Measurements from ENCODE around the gene RUBCN.
A peak's percentile ranks its signal among the peaks of the same experiment; 100 is the strongest.

RUBCN gene

DNA sequence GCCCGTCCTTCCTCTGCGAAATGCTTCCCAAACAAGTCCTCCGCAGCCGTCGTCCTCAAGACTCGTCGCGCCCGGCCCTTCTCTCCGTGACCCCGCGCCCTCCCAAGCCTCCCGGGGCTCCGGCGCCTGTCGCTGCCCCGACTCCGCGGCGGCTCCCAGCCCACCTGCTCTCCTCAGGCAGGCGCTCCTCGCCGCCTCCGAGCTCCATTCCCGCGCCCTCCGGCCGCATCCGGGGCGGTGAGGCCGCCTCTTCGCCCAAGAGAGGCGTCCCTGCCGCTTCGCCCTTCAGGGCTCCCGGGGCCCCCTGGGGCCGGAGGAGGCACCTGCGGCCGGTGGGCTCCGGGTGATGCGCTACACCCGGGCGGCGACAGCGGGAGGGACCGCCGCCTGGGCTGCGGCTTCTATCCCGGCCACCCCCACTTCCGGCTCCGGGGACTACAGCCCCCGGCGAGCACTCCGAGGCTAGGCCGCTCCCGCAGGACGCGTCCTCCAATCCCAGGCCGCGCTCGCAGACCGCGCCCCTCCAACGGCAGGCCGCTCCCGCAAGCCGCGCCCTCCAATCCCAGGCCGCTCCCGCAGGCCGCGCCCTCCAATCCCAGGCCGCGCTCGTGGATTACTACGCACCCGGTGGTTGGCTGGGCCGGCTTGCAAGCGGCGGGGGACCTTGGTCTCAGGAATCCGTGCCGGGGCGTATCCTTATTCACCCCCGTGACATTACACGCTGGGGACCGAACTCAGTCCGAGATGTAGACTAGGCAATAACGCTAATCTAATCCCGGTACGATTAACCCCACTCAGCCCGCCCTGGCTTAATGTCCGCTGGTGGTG is at the start of gene RUBCN (continued):
- TF ChIP-seq ZNF416 (tag by site-specific recombination; IDR thresholded peaks at IDR 0.05): no peak
- TF ChIP-seq ZNF223 (tag by site-specific recombination; IDR thresholded peaks at IDR 0.05): no peak
- no peak for TF ChIP-seq BCL11A (tag by site-specific recombination; IDR thresholded peaks at IDR 0.05; ENCODE audit: low read depth)
- TF ChIP-seq ZNF391 (tag by site-specific recombination; IDR thresholded peaks at IDR 0.05; ENCODE audit: borderline replicate concordance, low read depth): no peak
- TF ChIP-seq ZNF202 (tag by site-specific recombination; IDR thresholded peaks at IDR 0.05; ENCODE audit: borderline replicate concordance): no peak
- TF ChIP-seq, protein P1, sequence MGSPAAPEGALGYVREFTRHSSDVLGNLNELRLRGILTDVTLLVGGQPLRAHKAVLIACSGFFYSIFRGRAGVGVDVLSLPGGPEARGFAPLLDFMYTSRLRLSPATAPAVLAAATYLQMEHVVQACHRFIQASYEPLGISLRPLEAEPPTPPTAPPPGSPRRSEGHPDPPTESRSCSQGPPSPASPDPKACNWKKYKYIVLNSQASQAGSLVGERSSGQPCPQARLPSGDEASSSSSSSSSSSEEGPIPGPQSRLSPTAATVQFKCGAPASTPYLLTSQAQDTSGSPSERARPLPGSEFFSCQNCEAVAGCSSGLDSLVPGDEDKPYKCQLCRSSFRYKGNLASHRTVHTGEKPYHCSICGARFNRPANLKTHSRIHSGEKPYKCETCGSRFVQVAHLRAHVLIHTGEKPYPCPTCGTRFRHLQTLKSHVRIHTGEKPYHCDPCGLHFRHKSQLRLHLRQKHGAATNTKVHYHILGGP (tag by site-specific recombination; IDR thresholded peaks at IDR 0.05): no peak
- TF ChIP-seq YY1 (tag by site-specific recombination; IDR thresholded peaks at IDR 0.05): no peak
- TF ChIP-seq, protein P2, sequence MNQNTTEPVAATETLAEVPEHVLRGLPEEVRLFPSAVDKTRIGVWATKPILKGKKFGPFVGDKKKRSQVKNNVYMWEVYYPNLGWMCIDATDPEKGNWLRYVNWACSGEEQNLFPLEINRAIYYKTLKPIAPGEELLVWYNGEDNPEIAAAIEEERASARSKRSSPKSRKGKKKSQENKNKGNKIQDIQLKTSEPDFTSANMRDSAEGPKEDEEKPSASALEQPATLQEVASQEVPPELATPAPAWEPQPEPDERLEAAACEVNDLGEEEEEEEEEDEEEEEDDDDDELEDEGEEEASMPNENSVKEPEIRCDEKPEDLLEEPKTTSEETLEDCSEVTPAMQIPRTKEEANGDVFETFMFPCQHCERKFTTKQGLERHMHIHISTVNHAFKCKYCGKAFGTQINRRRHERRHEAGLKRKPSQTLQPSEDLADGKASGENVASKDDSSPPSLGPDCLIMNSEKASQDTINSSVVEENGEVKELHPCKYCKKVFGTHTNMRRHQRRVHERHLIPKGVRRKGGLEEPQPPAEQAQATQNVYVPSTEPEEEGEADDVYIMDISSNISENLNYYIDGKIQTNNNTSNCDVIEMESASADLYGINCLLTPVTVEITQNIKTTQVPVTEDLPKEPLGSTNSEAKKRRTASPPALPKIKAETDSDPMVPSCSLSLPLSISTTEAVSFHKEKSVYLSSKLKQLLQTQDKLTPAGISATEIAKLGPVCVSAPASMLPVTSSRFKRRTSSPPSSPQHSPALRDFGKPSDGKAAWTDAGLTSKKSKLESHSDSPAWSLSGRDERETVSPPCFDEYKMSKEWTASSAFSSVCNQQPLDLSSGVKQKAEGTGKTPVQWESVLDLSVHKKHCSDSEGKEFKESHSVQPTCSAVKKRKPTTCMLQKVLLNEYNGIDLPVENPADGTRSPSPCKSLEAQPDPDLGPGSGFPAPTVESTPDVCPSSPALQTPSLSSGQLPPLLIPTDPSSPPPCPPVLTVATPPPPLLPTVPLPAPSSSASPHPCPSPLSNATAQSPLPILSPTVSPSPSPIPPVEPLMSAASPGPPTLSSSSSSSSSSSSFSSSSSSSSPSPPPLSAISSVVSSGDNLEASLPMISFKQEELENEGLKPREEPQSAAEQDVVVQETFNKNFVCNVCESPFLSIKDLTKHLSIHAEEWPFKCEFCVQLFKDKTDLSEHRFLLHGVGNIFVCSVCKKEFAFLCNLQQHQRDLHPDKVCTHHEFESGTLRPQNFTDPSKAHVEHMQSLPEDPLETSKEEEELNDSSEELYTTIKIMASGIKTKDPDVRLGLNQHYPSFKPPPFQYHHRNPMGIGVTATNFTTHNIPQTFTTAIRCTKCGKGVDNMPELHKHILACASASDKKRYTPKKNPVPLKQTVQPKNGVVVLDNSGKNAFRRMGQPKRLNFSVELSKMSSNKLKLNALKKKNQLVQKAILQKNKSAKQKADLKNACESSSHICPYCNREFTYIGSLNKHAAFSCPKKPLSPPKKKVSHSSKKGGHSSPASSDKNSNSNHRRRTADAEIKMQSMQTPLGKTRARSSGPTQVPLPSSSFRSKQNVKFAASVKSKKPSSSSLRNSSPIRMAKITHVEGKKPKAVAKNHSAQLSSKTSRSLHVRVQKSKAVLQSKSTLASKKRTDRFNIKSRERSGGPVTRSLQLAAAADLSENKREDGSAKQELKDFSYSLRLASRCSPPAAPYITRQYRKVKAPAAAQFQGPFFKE (tag by site-specific recombination; IDR thresholded peaks at IDR 0.05; ENCODE audit: borderline replicate concordance): no peak
- no peak for TF ChIP-seq SCRT2 (tag by site-specific recombination; IDR thresholded peaks at IDR 0.05)
- no peak for TF ChIP-seq ZNF621 (tag by site-specific recombination; IDR thresholded peaks at IDR 0.05)
- no peak for TF ChIP-seq ZNF707 (tag by site-specific recombination; IDR thresholded peaks at IDR 0.05)
- no peak for TF ChIP-seq ZNF777 (tag by site-specific recombination; IDR thresholded peaks at IDR 0.05; ENCODE audit: borderline replicate concordance)
- TF ChIP-seq, protein P3, sequence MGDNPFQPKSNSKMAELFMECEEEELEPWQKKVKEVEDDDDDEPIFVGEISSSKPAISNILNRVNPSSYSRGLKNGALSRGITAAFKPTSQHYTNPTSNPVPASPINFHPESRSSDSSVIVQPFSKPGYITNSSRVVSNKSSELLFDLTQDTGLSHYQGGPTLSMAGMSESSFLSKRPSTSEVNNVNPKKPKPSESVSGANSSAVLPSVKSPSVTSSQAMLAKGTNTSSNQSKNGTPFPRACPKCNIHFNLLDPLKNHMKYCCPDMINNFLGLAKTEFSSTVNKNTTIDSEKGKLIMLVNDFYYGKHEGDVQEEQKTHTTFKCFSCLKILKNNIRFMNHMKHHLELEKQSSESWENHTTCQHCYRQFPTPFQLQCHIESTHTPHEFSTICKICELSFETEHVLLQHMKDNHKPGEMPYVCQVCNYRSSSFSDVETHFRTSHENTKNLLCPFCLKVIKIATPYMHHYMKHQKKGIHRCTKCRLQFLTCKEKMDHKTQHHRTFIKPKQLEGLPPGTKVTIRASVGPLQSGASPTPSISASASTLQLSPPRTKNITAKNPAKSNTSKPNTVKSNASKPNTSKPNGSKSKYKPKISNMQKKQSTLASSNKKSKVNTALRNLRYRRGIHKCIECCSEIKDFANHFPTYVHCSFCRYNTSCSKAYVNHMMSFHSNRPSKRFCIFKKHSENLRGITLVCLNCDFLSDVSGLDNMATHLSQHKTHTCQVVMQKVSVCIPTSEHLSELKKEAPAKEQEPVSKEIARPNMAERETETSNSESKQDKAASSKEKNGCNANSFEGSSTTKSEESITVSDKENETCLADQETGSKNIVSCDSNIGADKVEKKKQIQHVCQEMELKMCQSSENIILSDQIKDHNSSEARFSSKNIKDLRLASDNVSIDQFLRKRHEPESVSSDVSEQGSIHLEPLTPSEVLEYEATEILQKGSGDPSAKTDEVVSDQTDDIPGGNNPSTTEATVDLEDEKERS (tag by site-specific recombination; IDR thresholded peaks at IDR 0.05): no peak
- peak; percentile 75; the same call in 1 of the 2 replicates for TF ChIP-seq GLIS2 (tag by site-specific recombination; IDR thresholded peaks at IDR 0.05)
- TF ChIP-seq, protein P4, sequence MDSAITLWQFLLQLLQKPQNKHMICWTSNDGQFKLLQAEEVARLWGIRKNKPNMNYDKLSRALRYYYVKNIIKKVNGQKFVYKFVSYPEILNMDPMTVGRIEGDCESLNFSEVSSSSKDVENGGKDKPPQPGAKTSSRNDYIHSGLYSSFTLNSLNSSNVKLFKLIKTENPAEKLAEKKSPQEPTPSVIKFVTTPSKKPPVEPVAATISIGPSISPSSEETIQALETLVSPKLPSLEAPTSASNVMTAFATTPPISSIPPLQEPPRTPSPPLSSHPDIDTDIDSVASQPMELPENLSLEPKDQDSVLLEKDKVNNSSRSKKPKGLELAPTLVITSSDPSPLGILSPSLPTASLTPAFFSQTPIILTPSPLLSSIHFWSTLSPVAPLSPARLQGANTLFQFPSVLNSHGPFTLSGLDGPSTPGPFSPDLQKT (IDR thresholded peaks at IDR 0.05; ENCODE audit: borderline replicate concordance, low read depth, low read length): peak; percentile 89
- no peak for TF ChIP-seq GLI2 (tag by site-specific recombination; IDR thresholded peaks at IDR 0.05; ENCODE audit: borderline replicate concordance, low read depth)
- no peak for TF ChIP-seq ZNF521 (tag by site-specific recombination; IDR thresholded peaks at IDR 0.05)
- TF ChIP-seq, protein P5, sequence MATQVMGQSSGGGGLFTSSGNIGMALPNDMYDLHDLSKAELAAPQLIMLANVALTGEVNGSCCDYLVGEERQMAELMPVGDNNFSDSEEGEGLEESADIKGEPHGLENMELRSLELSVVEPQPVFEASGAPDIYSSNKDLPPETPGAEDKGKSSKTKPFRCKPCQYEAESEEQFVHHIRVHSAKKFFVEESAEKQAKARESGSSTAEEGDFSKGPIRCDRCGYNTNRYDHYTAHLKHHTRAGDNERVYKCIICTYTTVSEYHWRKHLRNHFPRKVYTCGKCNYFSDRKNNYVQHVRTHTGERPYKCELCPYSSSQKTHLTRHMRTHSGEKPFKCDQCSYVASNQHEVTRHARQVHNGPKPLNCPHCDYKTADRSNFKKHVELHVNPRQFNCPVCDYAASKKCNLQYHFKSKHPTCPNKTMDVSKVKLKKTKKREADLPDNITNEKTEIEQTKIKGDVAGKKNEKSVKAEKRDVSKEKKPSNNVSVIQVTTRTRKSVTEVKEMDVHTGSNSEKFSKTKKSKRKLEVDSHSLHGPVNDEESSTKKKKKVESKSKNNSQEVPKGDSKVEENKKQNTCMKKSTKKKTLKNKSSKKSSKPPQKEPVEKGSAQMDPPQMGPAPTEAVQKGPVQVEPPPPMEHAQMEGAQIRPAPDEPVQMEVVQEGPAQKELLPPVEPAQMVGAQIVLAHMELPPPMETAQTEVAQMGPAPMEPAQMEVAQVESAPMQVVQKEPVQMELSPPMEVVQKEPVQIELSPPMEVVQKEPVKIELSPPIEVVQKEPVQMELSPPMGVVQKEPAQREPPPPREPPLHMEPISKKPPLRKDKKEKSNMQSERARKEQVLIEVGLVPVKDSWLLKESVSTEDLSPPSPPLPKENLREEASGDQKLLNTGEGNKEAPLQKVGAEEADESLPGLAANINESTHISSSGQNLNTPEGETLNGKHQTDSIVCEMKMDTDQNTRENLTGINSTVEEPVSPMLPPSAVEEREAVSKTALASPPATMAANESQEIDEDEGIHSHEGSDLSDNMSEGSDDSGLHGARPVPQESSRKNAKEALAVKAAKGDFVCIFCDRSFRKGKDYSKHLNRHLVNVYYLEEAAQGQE (tag by site-specific recombination; IDR thresholded peaks at IDR 0.05): peak; percentile 39; the same call in 1 of the 2 replicates
- no peak for TF ChIP-seq ZFP37 (tag by site-specific recombination; IDR thresholded peaks at IDR 0.05)
- no peak for TF ChIP-seq ZSCAN23 (tag by site-specific recombination; IDR thresholded peaks at IDR 0.05)
- TF ChIP-seq ZNF248 (tag by site-specific recombination; IDR thresholded peaks at IDR 0.05): no peak
- TF ChIP-seq, protein P6, sequence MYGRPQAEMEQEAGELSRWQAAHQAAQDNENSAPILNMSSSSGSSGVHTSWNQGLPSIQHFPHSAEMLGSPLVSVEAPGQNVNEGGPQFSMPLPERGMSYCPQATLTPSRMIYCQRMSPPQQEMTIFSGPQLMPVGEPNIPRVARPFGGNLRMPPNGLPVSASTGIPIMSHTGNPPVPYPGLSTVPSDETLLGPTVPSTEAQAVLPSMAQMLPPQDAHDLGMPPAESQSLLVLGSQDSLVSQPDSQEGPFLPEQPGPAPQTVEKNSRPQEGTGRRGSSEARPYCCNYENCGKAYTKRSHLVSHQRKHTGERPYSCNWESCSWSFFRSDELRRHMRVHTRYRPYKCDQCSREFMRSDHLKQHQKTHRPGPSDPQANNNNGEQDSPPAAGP (tag by site-specific recombination; IDR thresholded peaks at IDR 0.05): peak; percentile 74
